PC-9 (cell line): ENCODE results near the gene WDR20. TPM values are rescaled to one million over a fixed set of nuclear protein-coding genes. Genes with fewer than 3 reads are reported as not detected.
"Not testable (repeated sequence)": the region's sequence is repeated elsewhere in the genome, so short reads cannot be mapped to it uniquely, and the experiment has no call there.

Experiments
- BruUV-seq: library from RNA; stranded (reverse); fragments of 400-500 nt; replicated peaks from 2 replicates; lab custom pipeline; 2021; lab: Mats Ljungman, UMichigan
- CTCF ChIA-PET: fragments of 300-600 bp; sonication (Branson Sonifier 250); formaldehyde crosslinking; loops from one replicate; lab custom pipeline; 2022; ENCODE audit warnings: antibody characterized with exemption; lab: Charles Lee
- POLR2A ChIA-PET: fragments of 300-600 bp; sonication (Branson Sonifier 250); formaldehyde crosslinking; loops from one replicate; lab custom pipeline; 2022; ENCODE audit warnings: antibody characterized with exemption; ENCODE audit not compliant: unreplicated experiment; lab: Charles Lee
- DNase-seq, 2 experiments: peaks; one replicate each; pipeline versions ENCODE4 v3.0.0 to v3.0.0-alpha.2; 2015 to 2022; ENCODE audit warnings: mixed read lengths in 1 of 2
- H2AFZ ChIP-seq: fragments of 200-600 bp; sonication (generic); 2 replicates; pipeline ENCODE4 v1.8.1; 2017; ENCODE audit warnings: antibody characterized with exemption
- H3F3A ChIP-seq: fragments of 200-600 bp; sonication (generic); 2 replicates; pipeline ENCODE4 v1.8.1; 2017; ENCODE audit warnings: antibody characterized with exemption, mild to moderate bottlenecking, low read depth; ENCODE audit not compliant: insufficient read depth
- H3K27ac ChIP-seq: fragments of 200-600 bp; sonication (generic); 2 replicates; pipeline ENCODE4 v1.6.1; 2016; ENCODE audit warnings: mixed run types
- H3K27me3 ChIP-seq: fragments of 200-600 bp; sonication (generic); 2 replicates; pipeline ENCODE4 v1.6.1; 2016; ENCODE audit warnings: low read depth, mixed run types; ENCODE audit not compliant: insufficient read depth
- H3K36me3 ChIP-seq: fragments of 200-600 bp; sonication (generic); 2 replicates; pipeline ENCODE4 v1.6.1; 2016; ENCODE audit warnings: low read depth, mixed run types
- H3K4me1 ChIP-seq: fragments of 200-600 bp; sonication (generic); replicated peaks from 2 replicates; pipeline ENCODE4 v1.6.1; 2016; ENCODE audit warnings: mixed run types; ENCODE audit not compliant: insufficient read depth
- H3K4me2 ChIP-seq: fragments of 200-600 bp; sonication (generic); 2 replicates; pipeline ENCODE4 v1.6.1; 2017; ENCODE audit warnings: mixed run types
- H3K4me3 ChIP-seq: fragments of 200-600 bp; sonication (generic); 2 replicates; pipeline ENCODE4 v1.6.1; 2016; ENCODE audit warnings: mixed run types
- H3K79me2 ChIP-seq: fragments of 200-600 bp; sonication (generic); 2 replicates; pipeline ENCODE4 v1.6.1; 2017; ENCODE audit warnings: low read depth, mixed run types
- H3K9me2 ChIP-seq: fragments of 200-600 bp; sonication (generic); 2 replicates; pipeline ENCODE4 v1.8.1; 2017; ENCODE audit warnings: mild to moderate bottlenecking; ENCODE audit not compliant: insufficient read depth
- H3K9me3 ChIP-seq: fragments of 200-600 bp; sonication (generic); 2 replicates; pipeline ENCODE4 v1.8.1; 2016; ENCODE audit warnings: low read depth; ENCODE audit not compliant: insufficient read depth
- H4K20me1 ChIP-seq: fragments of 200-600 bp; sonication (generic); 2 replicates; pipeline ENCODE4 v1.8.1; 2017; ENCODE audit not compliant: insufficient read depth
- CTCF ChIP-seq: fragments of 200-600 bp; sonication (generic); conservative IDR thresholded peaks from 2 replicates; pipeline ENCODE4 v1.6.1; 2017; ENCODE audit warnings: mixed run types, antibody characterized with exemption, mild to moderate bottlenecking, moderate library complexity
- EZH2 ChIP-seq: fragments of 200-600 bp; sonication (generic); IDR thresholded peaks from 2 replicates; pipeline ENCODE4 v1.8.0; 2017; ENCODE audit warnings: antibody characterized with exemption, low read depth
- intact Hi-C: fragments of 100-400 bp; cut with micrococcal nuclease; formaldehyde crosslinking; loops from one replicate; pipeline ENCODE4 v1.10.0; 2022; ENCODE audit not compliant: unreplicated experiment
- total RNA-seq: library from RNA; stranded (reverse); gene quantifications from 2 replicates; pipeline ENCODE4 v1.2.3, GENCODE V29; 2021

Gene WDR20
- total RNA-seq, 1 experiment from 2014 or later, result 93.5 TPM

- peaks cover 100% of the 10 kb centered on the region for H3K79me2 ChIP-seq
- H3K4me3 ChIP-seq, result no peak overlapping the region
- no peak overlapping the region for H3K4me2 ChIP-seq
- intact Hi-C loops, result no loop called here
- H3F3A ChIP-seq, result no peaks in the 10 kb centered on the region
- H3K4me1 ChIP-seq, result no peaks in the 10 kb centered on the region
- H3K27ac ChIP-seq, result no peak overlapping the region
- H4K20me1 ChIP-seq, result peaks cover 28% of the 10 kb centered on the region; the same call in 1 of the 2 replicates
- TF ChIP-seq CTCF, result no peak
- no peaks in the 10 kb centered on the region for H3K27me3 ChIP-seq
- no peaks in the 10 kb centered on the region for H3K9me2 ChIP-seq
- peaks cover 6% of the 10 kb centered on the region; the same call in 1 of the 2 replicates for H3K9me3 ChIP-seq
- CTCF ChIA-PET, result no interaction called here
- POLR2A ChIA-PET, result interaction anchor here (0.5 kb wide), 1 partner anchor 29 kb away, joined by 5 read pairs; no protein-coding TSS in a partner anchor
- no peak overlapping the region for H2AFZ ChIP-seq
- H3K36me3 ChIP-seq, result peaks cover 32% of the 10 kb centered on the region; the same call in 1 of the 2 replicates
- no peak for DNase-seq
- BruUV-seq, result no TSS peak
Measured at GRCh38 chr14:102150744-102151143, 11.0 kb downstream of the WDR20 start.

GRCh38 chr14:102151411-102151810, 11.7 kb downstream of the WDR20 start:
- H2AFZ ChIP-seq, DNase-seq, H3F3A ChIP-seq, BruUV-seq, H3K9me3 ChIP-seq, POLR2A ChIA-PET, H3K4me3 ChIP-seq, H3K4me2 ChIP-seq, H3K27me3 ChIP-seq, H3K9me2 ChIP-seq, intact Hi-C loops, H3K4me1 ChIP-seq, H3K27ac ChIP-seq, CTCF ChIA-PET: not testable (repeated sequence)
- peaks cover 99% of the 10 kb centered on the region for H3K79me2 ChIP-seq
- peaks cover 32% of the 10 kb centered on the region; the same call in 1 of the 2 replicates for H3K36me3 ChIP-seq
- H4K20me1 ChIP-seq, result peaks cover 33% of the 10 kb centered on the region; the same call in 1 of the 2 replicates

- H3F3A ChIP-seq, result no peaks in the 10 kb centered on the region
- H3K4me3 ChIP-seq, result no peak overlapping the region
- intact Hi-C loops, result no loop called here
- no TSS peak for BruUV-seq
- no peak for DNase-seq
- no peak overlapping the region for H3K4me2 ChIP-seq
- H3K27me3 ChIP-seq, result no peaks in the 10 kb centered on the region
- H3K9me2 ChIP-seq, result no peaks in the 10 kb centered on the region
- H4K20me1 ChIP-seq, result peaks cover 39% of the 10 kb centered on the region; the same call in 1 of the 2 replicates
- H3K27ac ChIP-seq, result no peak overlapping the region
- ChIA-PET POLR2A (no interaction called here), CTCF (no interaction called here)
- peaks cover 6% of the 10 kb centered on the region; the same call in 1 of the 2 replicates for H3K9me3 ChIP-seq
- no peak for TF ChIP-seq EZH2
- TF ChIP-seq CTCF, result no peak
- H3K79me2 ChIP-seq, result peaks cover 94% of the 10 kb centered on the region
- H3K4me1 ChIP-seq, result no peaks in the 10 kb centered on the region
- peaks cover 32% of the 10 kb centered on the region for H3K36me3 ChIP-seq
- no peak overlapping the region for H2AFZ ChIP-seq
Measured at GRCh38 chr14:102154121-102154520, 14.4 kb downstream of the WDR20 start.
